D721Med (cell line): ENCODE results near the gene SMARCA2.

Source experiments
- DNase-seq: peaks from one replicate; pipeline ENCODE4 v3.0.0; 2011; ENCODE audit warnings: low spot score; ENCODE audit not compliant: insufficient read length
- FAIRE-seq: peaks from 2 replicates; lab custom pipeline; 2011; peaks lifted over from hg19 to GRCh38; lab: Jason Lieb, UNC
- TF ChIP-seq, protein P1 (sequence below): IDR thresholded peaks from 2 replicates; pipeline ENCODE4 v1.5.1; 2012; ENCODE audit warnings: mild to moderate bottlenecking, control low read depth; ENCODE audit not compliant: insufficient read depth; ENCODE audit errors: missing control alignments

SMARCA2 gene

DNA sequence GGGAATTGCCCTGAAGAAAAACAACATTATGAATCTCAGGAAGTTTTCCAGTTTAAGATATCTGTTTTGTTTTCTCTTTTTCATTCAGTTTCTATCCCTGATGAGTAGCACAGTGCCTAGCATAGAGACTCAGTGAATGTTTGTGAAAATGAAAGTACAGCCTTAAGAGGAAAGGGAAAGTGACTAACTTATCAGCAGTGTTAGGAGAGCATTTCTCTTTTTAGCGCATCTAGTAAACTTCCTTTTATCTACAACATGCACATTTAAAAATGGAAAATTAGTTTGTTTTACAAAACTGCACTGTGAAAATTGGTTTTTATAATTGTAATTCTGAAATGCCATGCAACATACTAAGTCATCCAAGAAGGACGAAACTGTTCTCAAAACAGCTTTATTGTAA is 110.8 kb downstream of the SMARCA2 start:
- TF ChIP-seq, protein P1, sequence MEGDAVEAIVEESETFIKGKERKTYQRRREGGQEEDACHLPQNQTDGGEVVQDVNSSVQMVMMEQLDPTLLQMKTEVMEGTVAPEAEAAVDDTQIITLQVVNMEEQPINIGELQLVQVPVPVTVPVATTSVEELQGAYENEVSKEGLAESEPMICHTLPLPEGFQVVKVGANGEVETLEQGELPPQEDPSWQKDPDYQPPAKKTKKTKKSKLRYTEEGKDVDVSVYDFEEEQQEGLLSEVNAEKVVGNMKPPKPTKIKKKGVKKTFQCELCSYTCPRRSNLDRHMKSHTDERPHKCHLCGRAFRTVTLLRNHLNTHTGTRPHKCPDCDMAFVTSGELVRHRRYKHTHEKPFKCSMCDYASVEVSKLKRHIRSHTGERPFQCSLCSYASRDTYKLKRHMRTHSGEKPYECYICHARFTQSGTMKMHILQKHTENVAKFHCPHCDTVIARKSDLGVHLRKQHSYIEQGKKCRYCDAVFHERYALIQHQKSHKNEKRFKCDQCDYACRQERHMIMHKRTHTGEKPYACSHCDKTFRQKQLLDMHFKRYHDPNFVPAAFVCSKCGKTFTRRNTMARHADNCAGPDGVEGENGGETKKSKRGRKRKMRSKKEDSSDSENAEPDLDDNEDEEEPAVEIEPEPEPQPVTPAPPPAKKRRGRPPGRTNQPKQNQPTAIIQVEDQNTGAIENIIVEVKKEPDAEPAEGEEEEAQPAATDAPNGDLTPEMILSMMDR = no peak
- no peak for FAIRE-seq
- no peak for DNase-seq

DNA sequence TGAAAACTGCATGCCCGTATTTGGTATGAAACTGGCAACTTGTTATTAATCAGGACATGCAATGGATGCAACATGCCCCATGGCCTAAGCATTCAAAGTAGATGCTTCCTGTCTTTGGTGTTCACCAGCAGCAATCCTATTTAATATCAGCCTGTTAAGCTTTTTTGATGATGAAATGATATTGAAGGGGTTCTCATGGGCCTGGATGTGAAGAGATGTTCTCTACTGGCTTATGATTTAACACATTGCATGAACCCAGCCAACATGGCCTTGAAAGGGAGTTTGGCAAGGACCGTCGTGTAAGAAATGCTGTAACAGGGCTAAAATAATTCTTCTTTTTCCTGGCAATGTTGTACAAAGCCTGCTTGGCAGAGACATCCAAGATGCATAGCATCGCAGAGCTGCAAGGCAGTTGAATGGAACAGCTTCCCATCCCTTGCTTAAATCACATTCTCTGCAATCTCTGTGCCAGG is 111.2 kb downstream of the SMARCA2 start:
- TF ChIP-seq, protein P1 = no peak
- no peak for DNase-seq
- no peak for FAIRE-seq

DNA sequence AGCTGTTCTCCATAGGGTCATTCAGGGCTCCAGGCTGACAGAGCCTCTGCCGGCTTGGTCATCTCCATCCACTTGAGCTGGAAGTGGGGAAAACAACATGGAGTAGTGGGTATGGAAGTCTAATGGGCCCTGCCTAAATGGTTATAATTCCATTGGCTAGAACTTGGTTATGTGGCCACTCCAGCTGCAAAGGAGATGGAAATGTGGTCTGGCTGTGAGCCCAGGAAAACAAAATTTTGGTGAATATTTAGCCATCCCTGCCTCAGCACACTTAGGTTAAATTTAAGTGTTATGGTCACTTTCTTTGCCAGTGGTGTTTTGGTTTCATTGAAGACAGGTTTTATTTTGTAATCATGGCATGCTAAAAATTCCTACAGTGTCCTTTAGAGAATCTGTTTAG is 112.3 kb downstream of the SMARCA2 start:
- TF ChIP-seq, protein P1 = no peak
- DNase-seq (no peak), FAIRE-seq (no peak)

DNA sequence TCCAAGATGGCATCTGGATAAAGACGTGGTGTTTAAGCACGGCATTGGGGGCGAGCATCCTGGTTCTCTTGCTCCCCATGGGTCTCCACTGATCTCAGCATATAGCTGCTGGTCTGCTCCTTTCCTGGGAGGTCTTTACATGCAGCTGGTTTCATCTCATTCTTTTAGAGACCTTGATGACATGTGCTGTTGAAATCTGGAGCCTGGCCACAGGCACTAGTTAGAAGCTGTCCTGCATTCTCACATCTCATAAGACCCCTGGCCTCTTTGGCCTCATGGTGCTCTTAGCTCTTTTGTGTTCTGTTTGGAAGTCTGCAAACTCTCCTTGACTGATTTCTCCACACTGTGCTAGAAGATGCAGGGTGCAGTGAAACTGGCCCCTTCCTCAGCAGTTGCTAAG is 113.0 kb downstream of the SMARCA2 start:
- DNase-seq (no peak), FAIRE-seq (no peak)
- TF ChIP-seq, protein P1 = no peak

DNA sequence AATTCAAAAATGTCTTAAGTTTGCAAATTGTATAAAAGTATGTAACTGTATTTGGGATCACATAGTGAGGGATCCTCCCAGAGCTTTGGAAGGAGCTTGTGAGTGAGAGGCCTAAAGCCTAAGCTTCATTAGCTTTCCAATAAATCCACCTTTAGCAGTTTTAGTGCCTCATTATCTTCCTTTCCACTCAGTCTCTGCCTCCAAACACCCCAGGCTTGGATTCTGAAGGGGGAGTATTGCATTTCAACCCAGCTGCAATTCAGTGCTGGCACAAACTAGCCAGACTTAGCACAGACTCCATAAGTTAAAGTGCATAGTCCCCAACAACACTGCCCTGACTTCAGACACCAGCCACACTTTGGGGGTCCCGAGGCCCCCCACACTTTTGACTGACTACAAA is 113.5 kb downstream of the SMARCA2 start:
- DNase-seq (no peak), FAIRE-seq (no peak)
- TF ChIP-seq, protein P1 = no peak

DNA sequence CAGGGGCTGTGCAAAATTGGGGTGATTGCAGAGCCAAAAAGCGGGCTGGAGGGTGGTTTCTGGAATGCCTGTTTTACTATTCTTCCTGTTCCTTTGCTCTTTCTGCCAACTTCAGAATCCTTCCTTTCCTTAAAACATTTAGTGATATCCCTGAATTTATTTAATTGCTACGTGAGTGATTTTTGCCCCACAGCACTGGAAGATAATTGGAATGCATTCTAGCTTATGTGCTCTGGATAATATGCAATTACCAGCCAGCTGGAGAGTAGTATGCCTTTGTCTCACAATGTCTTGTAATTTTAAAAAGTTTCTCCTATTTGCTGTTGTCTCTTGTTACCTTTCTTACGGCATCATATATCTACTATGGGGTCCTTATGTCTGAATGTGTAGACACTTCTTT is 115.8 kb downstream of the SMARCA2 start:
- TF ChIP-seq, protein P1 = no peak
- no peak for DNase-seq
- no peak for FAIRE-seq

DNA sequence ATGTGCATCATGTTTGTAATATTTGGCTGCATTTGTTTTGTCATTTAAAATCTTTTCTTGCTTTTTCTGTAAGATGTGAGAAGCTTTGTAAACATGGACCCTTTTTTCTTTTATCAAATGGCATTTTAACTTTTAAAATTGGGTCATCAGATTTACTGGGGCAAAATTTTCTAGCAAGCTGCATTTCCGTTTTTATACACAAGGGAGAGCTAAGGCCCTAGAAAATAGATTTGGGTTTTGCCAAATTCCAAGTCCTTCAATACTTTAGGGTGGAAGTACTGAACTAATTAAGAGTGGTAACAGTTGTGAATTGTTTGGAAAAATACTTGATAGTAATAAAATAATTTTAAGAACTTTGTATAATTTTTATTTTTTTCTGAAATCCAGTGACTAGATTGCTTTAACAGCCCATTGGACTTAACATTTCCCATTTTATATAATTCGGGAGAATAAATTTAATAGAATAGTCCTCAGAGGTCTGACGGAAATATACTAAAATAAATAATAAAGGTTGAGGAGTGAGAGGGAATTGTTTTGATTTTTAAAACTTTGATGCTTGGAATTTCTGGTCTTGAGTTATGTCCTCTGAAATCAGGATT is 117.4 kb downstream of the SMARCA2 start:
- TF ChIP-seq, protein P1 = peak; percentile 79
- FAIRE-seq = no peak

More for the DNA sequence above, 117.4 kb downstream of the SMARCA2 start:
- DNase-seq = no peak
